Lower lobe of right lung (tissue), 2 donors: ENCODE data around the gene SERPINE3. TPM values are rescaled to one million over a fixed set of nuclear protein-coding genes. Genes with fewer than 3 reads are reported as not detected.

Experiments used
- ATAC-seq, 2 donors: fragments of 200-7000 bp; cut with Tn5 transposase; one replicate each; pipeline ENCODE4 v1.9.1; 2020 to 2022; ENCODE audit warnings: mild to moderate bottlenecking in 2 of 2, moderate library complexity in 2 of 2
- DNase-seq: peaks from one replicate; pipeline ENCODE4 v3.0.0-alpha.2; 2020
- H3K27ac ChIP-seq: fragments of 200-600 bp; one replicate; pipeline ENCODE4 v1.8.0; 2022
- H3K27me3 ChIP-seq: fragments of 200-600 bp; one replicate; pipeline ENCODE4 v1.8.0; 2022; ENCODE audit warnings: low read depth
- H3K36me3 ChIP-seq: fragments of 200-600 bp; one replicate; pipeline ENCODE4 v1.8.0; 2022; ENCODE audit warnings: mild to moderate bottlenecking
- H3K4me1 ChIP-seq: fragments of 200-600 bp; one replicate; pipeline ENCODE4 v1.8.0; 2022
- H3K4me3 ChIP-seq: fragments of 200-600 bp; one replicate; pipeline ENCODE4 v1.8.0; 2022; ENCODE audit warnings: mild to moderate bottlenecking
- H3K9me3 ChIP-seq: fragments of 200-600 bp; one replicate; pipeline ENCODE4 v1.8.0; 2022
- intact Hi-C: fragments of 100-400 bp; cut with DNase I; formaldehyde crosslinking; loops from one replicate; pipeline ENCODE4 v1.11.0; 2022
- total RNA-seq: library from RNA; stranded (reverse); fragmentation: NEBNext Ultra II Directional; extraction: Animal tissue kit (Norgen Biotek cat#: 25700); gene quantifications from one replicate; pipeline ENCODE4 v1.2.1, GENCODE V29; 2021
- TF ChIP-seq, protein P1 (sequence below): fragments of 200-600 bp; IDR thresholded peaks from one replicate; pipeline ENCODE4 v1.8.0; 2022; ENCODE audit warnings: antibody characterized with exemption, mild to moderate bottlenecking
- donor health status: DM: no; HTN: yes; CAD: no; lungs with severe emphysema.

Gene SERPINE3
- total RNA-seq, 1 donor from 2014 or later: not detected

DNA sequence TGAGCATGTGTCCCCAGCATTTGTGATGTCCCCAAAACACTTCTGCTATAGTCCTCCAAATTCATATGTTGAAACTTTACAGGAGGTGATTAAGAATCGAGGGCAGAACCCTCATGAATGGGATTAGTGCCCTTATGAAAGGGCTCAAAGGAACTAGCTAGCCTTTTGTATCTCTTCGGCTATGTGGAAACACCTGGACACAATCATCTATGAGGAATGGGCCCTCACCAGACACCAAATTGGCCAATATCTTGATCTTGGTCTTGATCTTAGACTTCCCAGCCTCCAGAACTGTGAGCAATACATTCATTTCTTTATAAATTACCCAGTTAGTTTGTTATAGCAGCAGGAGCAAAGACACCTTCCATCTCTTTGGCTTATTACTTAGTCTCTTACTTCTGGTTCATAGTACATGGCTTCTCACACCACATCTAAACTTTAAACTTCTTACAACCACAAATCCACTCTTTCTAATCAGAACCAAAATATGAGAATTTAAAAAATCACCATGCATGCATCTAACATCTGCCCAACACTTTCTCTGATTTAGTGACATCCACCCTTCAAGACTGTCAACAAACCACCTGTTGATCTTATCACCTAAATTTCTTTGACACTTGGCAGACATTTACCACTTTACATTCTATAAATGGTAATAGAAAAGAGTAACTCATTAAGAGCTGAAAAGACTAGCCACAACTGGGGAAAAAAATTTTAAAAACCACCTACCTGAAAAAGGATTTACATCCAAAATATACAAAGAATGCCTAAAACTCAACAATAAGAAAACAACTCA is 6.7 kb upstream of the SERPINE3 start:
- Histone ChIP-seq H3K27ac (no peak overlapping the region), H3K4me1 (no peaks in the 10 kb centered on the region), H3K9me3 (no peaks in the 10 kb centered on the region), H3K4me3 (no peak overlapping the region), H3K36me3 (no peaks in the 10 kb centered on the region), H3K27me3 (no peaks in the 10 kb centered on the region)
- ATAC-seq (no peak), DNase-seq (no peak)
- TF ChIP-seq, protein P1, sequence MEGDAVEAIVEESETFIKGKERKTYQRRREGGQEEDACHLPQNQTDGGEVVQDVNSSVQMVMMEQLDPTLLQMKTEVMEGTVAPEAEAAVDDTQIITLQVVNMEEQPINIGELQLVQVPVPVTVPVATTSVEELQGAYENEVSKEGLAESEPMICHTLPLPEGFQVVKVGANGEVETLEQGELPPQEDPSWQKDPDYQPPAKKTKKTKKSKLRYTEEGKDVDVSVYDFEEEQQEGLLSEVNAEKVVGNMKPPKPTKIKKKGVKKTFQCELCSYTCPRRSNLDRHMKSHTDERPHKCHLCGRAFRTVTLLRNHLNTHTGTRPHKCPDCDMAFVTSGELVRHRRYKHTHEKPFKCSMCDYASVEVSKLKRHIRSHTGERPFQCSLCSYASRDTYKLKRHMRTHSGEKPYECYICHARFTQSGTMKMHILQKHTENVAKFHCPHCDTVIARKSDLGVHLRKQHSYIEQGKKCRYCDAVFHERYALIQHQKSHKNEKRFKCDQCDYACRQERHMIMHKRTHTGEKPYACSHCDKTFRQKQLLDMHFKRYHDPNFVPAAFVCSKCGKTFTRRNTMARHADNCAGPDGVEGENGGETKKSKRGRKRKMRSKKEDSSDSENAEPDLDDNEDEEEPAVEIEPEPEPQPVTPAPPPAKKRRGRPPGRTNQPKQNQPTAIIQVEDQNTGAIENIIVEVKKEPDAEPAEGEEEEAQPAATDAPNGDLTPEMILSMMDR: no peak
- intact Hi-C loops: no loop called here

DNA sequence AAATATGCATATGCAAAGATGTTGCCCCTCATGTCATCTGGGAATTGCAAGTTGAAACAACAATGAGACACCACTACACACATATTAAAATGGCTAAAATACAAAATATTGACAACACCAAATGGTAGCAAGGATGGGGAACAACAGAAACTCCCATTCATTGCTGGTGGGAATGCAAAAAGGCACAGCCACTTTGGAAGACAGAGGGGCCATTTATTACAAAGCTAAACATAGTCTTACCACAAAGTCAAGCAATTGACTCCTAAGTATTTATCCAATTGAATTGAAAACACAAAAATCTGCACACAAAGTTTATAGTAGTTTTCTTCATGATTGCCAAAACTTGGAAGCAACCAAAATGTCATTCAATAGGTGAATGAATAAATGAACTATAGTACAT is 6.1 kb upstream of the SERPINE3 start:
- Histone ChIP-seq H3K9me3 (no peaks in the 10 kb centered on the region), H3K4me1 (no peaks in the 10 kb centered on the region), H3K36me3 (no peaks in the 10 kb centered on the region), H3K4me3 (no peak overlapping the region), H3K27me3 (no peaks in the 10 kb centered on the region), H3K27ac (no peak overlapping the region)
- intact Hi-C loops: no loop called here
- no peak for ATAC-seq
- TF ChIP-seq, protein P1: no peak
- DNase-seq: no peak

DNA sequence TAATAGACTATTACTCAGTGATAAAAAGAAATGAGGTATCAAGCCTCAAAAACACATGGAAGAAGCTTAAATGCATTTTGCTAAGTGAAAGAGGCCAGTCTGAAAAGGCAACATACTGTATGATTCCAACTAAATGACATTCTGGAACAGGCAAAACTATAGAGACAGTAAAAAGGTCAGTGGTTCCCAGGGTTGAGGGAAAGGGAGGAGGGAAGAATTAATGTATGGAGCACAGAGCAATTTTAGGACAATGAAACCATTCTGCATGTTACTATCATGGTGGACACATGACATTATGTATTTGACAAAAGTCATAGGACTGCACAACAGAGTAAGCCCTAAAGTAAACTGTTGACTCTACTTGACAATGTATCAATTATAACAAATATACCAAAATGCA is 5.7 kb upstream of the SERPINE3 start:
- Histone ChIP-seq H3K4me1 (no peaks in the 10 kb centered on the region), H3K9me3 (no peaks in the 10 kb centered on the region), H3K27me3 (no peaks in the 10 kb centered on the region), H3K36me3 (no peaks in the 10 kb centered on the region), H3K27ac (no peak overlapping the region), H3K4me3 (no peak overlapping the region)
- intact Hi-C loops: no loop called here
- ATAC-seq: no peak
- DNase-seq: no peak
- TF ChIP-seq, protein P1: no peak

DNA sequence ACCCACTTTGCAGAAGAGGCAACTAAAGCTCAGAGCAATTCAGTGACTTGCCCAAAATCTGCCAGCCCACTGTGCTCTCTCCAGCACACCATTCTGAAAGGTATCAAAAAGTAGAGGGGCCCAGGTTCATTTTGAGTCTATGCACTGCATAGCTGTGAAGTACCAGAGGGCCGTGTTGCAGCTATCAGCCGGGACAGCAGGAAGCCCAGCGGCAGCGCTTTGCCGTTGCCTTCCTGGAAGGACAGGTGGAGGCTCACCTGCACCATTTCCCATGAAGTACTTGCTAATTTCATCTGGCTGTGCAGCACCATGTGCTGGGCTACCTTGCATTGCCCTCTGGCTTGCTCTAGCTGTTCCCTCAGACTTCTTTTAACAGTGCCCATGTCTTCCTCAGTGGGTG is 2.7 kb upstream of the SERPINE3 start:
- no peak for ATAC-seq
- Histone ChIP-seq H3K9me3 (no peaks in the 10 kb centered on the region), H3K4me3 (no peak overlapping the region), H3K36me3 (no peaks in the 10 kb centered on the region), H3K4me1 (no peaks in the 10 kb centered on the region), H3K27ac (no peak overlapping the region), H3K27me3 (no peaks in the 10 kb centered on the region)
- DNase-seq: no peak
- TF ChIP-seq, protein P1: no peak
- intact Hi-C loops: no loop called here

GRCh38 chr13:51339952-51340732 is 651 bp downstream of the SERPINE3 start:
- no peaks in the 10 kb centered on the region for H3K4me1 ChIP-seq
- no peaks in the 10 kb centered on the region for H3K9me3 ChIP-seq
- H3K4me3 ChIP-seq: no peak overlapping the region
- ATAC-seq (no peak), DNase-seq (no peak)
- no peaks in the 10 kb centered on the region for H3K36me3 ChIP-seq
- TF ChIP-seq, protein P1: no peak
- no peak overlapping the region for H3K27ac ChIP-seq
- H3K27me3 ChIP-seq: no peaks in the 10 kb centered on the region
- intact Hi-C loops: no loop called here
